Measurements from ENCODE around the gene PYY. TPM values are rescaled to one million over a fixed set of nuclear protein-coding genes. Genes with fewer than 3 reads are reported as not detected.

The PYY gene
- total RNA-seq, 1 experiment from 2014 or later = not detected

GRCh38 chr17:43905985-43906852, 47.5 kb downstream of the PYY start:
- Histone ChIP-seq H3F3A (ENCODE audit: low read length, unreplicated experiment) (no peaks in the 10 kb centered on the region), H3K4me1 (ENCODE audit: insufficient read depth, low read length) (no peaks in the 10 kb centered on the region), H3K9ac (ENCODE audit: low read length) (no peak overlapping the region), H3K9me2 (replicated peaks; ENCODE audit: low read length) (no peaks in the 10 kb centered on the region), H3K4me2 (ENCODE audit: low read length) (no peak overlapping the region), H3K9me3 (ENCODE audit: low read length) (no peaks in the 10 kb centered on the region), H3K27ac (ENCODE audit: low read length) (no peak overlapping the region), H3K36me3 (ENCODE audit: low read depth, low read length) (no peaks in the 10 kb centered on the region), H2AFZ (ENCODE audit: low read length) (no peak overlapping the region), H4K20me1 (ENCODE audit: low read length) (no peaks in the 10 kb centered on the region), H3K4me3 (ENCODE audit: low read length) (no peak overlapping the region), H3K27me3 (ENCODE audit: low read length) (peaks cover 37% of the 10 kb centered on the region), H3K79me2 (ENCODE audit: low read length) (no peaks in the 10 kb centered on the region)
- ChIA-PET POLR2A (ENCODE audit: unreplicated experiment) (no interaction called here), CTCF (no interaction called here)
- no TSS peak for BruUV-seq (replicated peaks)
- intact Hi-C loops (cut with micrococcal nuclease) = no loop called here
- ATAC-seq (no peak), DNase-seq (no peak)
- TF ChIP-seq EZH2 (IDR thresholded peaks at IDR 0.05; ENCODE audit: low read length, unreplicated experiment) (no peak), CTCF (conservative IDR thresholded peaks at IDR 0.05; ENCODE audit: low read depth, low read length) (no peak), EZH2phosphoT487 (IDR thresholded peaks at IDR 0.05; ENCODE audit: borderline replicate concordance, low read length) (no peak)

GRCh38 chr17:43905400-43905984, 48.2 kb downstream of the PYY start:
- no peak overlapping the region for H3K4me2 ChIP-seq (ENCODE audit: low read length)
- ATAC-seq (no peak), DNase-seq (no peak)
- TF ChIP-seq EZH2 (IDR thresholded peaks at IDR 0.05; ENCODE audit: low read length, unreplicated experiment) (no peak), EZH2phosphoT487 (IDR thresholded peaks at IDR 0.05; ENCODE audit: borderline replicate concordance, low read length) (no peak), CTCF (conservative IDR thresholded peaks at IDR 0.05; ENCODE audit: low read depth, low read length) (no peak)
- ChIA-PET POLR2A (ENCODE audit: unreplicated experiment) (no interaction called here), CTCF (no interaction called here)
- H2AFZ ChIP-seq (ENCODE audit: low read length) = no peak overlapping the region
- H3K79me2 ChIP-seq (ENCODE audit: low read length) = no peaks in the 10 kb centered on the region
- H3K9me3 ChIP-seq (ENCODE audit: low read length) = no peaks in the 10 kb centered on the region
- no peak overlapping the region for H3K9ac ChIP-seq (ENCODE audit: low read length)
- H3K27me3 ChIP-seq (ENCODE audit: low read length) = peaks cover 37% of the 10 kb centered on the region
- BruUV-seq (replicated peaks) = no TSS peak
- no peak overlapping the region for H3K4me3 ChIP-seq (ENCODE audit: low read length)
- H3K9me2 ChIP-seq (replicated peaks; ENCODE audit: low read length) = no peaks in the 10 kb centered on the region
- no peaks in the 10 kb centered on the region for H3K4me1 ChIP-seq (ENCODE audit: insufficient read depth, low read length)
- H3F3A ChIP-seq (ENCODE audit: low read length, unreplicated experiment) = no peaks in the 10 kb centered on the region
- H4K20me1 ChIP-seq (ENCODE audit: low read length) = no peaks in the 10 kb centered on the region
- intact Hi-C loops (cut with micrococcal nuclease) = no loop called here
- no peak overlapping the region for H3K27ac ChIP-seq (ENCODE audit: low read length)
- H3K36me3 ChIP-seq (ENCODE audit: low read depth, low read length) = no peaks in the 10 kb centered on the region

Other genes starting within 250 kb of the PYY start
- gene SOST, start 195.1 kb downstream of the PYY start, total RNA-seq (2014; rRNA removed) = not detected in 2 replicates
- gene DUSP3, start 175.0 kb downstream of the PYY start, total RNA-seq (2014; rRNA removed) = 48.6 and 50.7 TPM in 2 replicates
- 0.12 and 0.29 TPM in 2 replicates for gene CFAP97D1, start 173.5 kb downstream of the PYY start, total RNA-seq (2014; rRNA removed)
- gene MPP3, start 120.8 kb downstream of the PYY start, total RNA-seq (2014; rRNA removed) = 34.3 and 46.8 TPM in 2 replicates
- gene CD300LG, start 106.8 kb downstream of the PYY start, total RNA-seq (2014; rRNA removed) = not detected in 2 replicates
- 7.7 and 8.2 TPM in 2 replicates for gene MPP2, start 46.4 kb downstream of the PYY start, total RNA-seq (2014; rRNA removed)
- gene PPY, start 11.5 kb downstream of the PYY start, total RNA-seq (2014; rRNA removed) = not detected in 2 replicates
- gene NAGS, start 50.7 kb upstream of the PYY start, total RNA-seq (2014; rRNA removed) = 13.5 and 14.3 TPM in 2 replicates
- 75.5 and 85.8 TPM in 2 replicates for gene TMEM101, start 61.0 kb upstream of the PYY start, total RNA-seq (2014; rRNA removed)
- 118 and 123 TPM in 2 replicates for gene LSM12, start 112.7 kb upstream of the PYY start, total RNA-seq (2014; rRNA removed)
- 60.1 and 69.5 TPM in 2 replicates for gene G6PC3, start 116.8 kb upstream of the PYY start, total RNA-seq (2014; rRNA removed)
- 39.1 and 47.1 TPM in 2 replicates for gene HDAC5, start 169.7 kb upstream of the PYY start, total RNA-seq (2014; rRNA removed)
- 13.5 and 14.3 TPM in 2 replicates for gene HROB, start 188.0 kb upstream of the PYY start, total RNA-seq (2014; rRNA removed)
- gene ASB16, start 216.8 kb upstream of the PYY start, total RNA-seq (2014; rRNA removed) = 0.35 and 0.51 TPM in 2 replicates
- gene TMUB2, start 233.0 kb upstream of the PYY start, total RNA-seq (2014; rRNA removed) = 38.3 and 43.4 TPM in 2 replicates
- 73.9 and 78.3 TPM in 2 replicates for gene ATXN7L3, start 245.9 kb upstream of the PYY start, total RNA-seq (2014; rRNA removed)